Hematopoietic multipotent progenitor cell treated with erythropoietin and hydrocortisone succinate and interleukin-3 and kit ligand, for 4 days (in vitro differentiated cells): ENCODE data around the gene NCCRP1.

Experiments
- DNase-seq: peaks from one replicate; pipeline ENCODE4 v3.0.0-alpha.2; 2015

The NCCRP1 gene

DNA sequence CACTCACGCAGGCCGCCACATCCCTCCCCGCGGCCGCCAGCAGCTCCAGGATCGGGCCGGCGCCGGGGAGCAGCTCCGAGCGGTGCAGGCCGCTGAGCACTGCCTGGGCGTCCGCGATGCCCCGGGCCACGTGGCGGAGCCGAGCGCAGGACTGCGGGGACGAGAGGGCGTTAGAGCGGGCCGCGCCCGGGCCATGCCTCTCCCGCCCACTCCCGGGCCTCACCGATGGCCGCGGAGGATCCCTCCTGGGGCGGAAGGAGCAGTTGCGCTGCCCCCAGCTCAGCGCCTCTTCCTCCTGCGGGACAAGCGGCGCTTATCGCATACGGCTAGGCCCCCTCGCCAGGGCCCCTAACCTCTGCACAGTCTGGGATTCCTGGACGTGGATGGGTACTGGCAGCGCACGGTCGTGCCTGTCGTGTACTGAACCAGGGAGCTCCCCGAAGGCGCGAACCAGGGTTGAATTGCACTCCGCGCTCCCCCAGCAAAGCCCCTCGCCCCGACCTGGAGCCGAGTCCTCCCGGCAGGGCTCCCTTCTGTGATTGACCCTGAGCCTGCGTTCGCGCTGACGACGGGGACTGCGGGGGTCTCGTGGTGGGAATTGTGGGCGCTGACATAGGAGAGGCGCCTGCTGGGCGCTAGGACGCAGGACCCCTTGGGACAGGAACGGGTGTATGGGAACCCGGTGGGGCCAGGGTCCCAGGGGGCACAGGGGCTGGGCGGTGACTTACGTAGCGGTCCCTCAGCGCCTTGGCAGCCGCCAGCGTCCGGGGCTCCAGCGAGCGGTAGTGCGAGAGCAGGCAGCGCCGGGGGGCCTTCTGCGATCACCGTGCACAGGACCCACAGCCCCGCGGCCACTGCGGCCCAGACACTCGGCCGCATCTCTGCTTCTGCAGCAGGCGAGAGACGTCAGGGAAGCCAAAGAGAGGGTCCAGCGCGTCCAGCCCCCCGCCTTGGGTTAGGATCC lies 51.2 kb downstream of the NCCRP1 start:
- DNase-seq = peak; percentile 55

GRCh38 chr19:39248806-39249205 lies 52.0 kb downstream of the NCCRP1 start, which contains the start of gene IFNL4:
Gene IFNL4, minus strand, starts transcription at chr19:39248856.
- peak; percentile 52 for DNase-seq

DNA sequence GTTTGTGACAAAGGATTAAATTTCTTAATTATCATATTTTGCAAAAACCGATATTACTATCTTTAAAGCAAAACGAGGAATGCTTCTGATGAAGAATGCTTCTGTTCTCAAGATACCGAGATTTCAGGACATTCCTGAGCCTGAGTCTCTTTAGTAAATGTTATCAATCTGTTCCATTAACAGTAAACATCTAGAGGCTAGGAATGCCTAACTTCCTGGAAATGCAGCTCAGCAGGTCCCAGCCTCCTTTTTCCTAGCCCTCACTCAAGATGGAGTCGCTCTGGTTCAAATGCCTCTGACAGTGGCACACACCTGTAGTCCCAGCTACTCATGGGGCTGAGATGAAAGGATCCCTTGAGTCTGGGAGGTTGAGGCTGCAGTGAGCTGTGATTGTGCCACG lies 54.3 kb downstream of the NCCRP1 start:
- DNase-seq = no peak
